Amniotic stem cell (primary cell): Measurements from ENCODE around the gene ARMH3.
A peak's percentile ranks its signal among the peaks of the same experiment; 100 is the strongest.

ENCODE experiments used
- DNase-seq: peaks from one replicate; lab custom pipeline; 2025; lab: John Stamatoyannopoulos, UW

The ARMH3 gene

DNA sequence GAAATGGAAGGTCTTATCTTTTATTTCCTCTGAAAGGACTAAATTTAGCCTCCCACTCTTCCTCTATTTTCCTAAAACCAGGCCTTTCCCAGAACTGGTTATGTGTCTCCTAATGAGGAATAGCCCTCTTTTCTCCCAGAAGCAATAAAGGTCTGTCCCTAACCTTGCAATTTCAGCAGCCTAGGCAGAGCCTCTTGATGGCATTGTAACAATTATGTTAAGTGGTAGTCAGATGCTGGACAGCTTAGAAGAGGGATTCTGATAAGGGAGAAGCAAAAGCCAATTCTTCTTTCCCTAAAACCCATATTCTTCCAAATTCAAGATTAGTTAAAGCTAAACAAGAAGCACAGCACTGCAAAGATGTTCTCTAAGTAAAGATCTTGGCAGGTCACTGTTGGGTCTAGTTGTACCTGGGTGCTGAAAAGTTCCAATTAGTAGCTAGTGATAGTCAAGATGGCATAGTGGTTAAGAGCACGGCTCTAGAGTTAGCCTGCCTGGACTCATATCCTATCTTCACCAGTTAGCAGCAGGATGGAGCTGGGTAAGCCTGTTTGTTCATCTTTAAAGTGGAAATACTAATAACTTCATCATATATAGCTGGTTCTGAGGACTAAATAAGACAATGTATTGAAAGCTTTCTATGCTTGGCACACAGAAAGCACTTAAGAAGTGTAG, 198.0 kb downstream of the ARMH3 start:
- no peak for DNase-seq

- DNase-seq: no peak
Observed at GRCh38 chr10:101856626-101857025, 199.3 kb downstream of the ARMH3 start.

- no peak for DNase-seq
Observed at GRCh38 chr10:101851411-101852116, 204.4 kb downstream of the ARMH3 start.

- no peak for DNase-seq
Observed at GRCh38 chr10:101850749-101851148, 205.2 kb downstream of the ARMH3 start.

DNA sequence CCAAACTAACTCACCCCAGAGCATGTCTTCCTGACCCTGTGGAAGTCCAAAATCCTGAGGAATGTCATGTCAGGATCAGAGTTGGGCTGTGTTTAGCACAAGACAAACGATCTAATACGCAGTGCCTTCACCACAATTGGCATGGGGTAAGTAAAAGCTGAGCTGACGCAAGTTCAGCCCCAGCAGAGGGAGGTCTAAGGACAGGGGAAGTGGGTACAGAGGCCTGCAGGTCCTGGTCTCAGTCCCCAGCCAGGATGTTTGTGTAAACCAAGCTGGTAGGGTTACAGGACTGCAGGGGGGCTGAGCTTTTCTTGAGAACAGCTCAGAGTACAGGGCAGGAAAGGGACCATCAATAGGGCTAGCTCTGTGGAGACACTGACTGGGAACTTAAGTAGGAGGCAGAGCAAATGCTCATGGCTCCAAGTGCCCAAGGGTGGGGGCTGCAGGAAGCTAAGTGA, 207.1 kb downstream of the ARMH3 start:
- no peak for DNase-seq

- no peak for DNase-seq
Observed at GRCh38 chr10:101848408-101848807, 207.6 kb downstream of the ARMH3 start.

- no peak for DNase-seq
Observed at GRCh38 chr10:101845893-101846292, 210.1 kb downstream of the ARMH3 start.

DNA sequence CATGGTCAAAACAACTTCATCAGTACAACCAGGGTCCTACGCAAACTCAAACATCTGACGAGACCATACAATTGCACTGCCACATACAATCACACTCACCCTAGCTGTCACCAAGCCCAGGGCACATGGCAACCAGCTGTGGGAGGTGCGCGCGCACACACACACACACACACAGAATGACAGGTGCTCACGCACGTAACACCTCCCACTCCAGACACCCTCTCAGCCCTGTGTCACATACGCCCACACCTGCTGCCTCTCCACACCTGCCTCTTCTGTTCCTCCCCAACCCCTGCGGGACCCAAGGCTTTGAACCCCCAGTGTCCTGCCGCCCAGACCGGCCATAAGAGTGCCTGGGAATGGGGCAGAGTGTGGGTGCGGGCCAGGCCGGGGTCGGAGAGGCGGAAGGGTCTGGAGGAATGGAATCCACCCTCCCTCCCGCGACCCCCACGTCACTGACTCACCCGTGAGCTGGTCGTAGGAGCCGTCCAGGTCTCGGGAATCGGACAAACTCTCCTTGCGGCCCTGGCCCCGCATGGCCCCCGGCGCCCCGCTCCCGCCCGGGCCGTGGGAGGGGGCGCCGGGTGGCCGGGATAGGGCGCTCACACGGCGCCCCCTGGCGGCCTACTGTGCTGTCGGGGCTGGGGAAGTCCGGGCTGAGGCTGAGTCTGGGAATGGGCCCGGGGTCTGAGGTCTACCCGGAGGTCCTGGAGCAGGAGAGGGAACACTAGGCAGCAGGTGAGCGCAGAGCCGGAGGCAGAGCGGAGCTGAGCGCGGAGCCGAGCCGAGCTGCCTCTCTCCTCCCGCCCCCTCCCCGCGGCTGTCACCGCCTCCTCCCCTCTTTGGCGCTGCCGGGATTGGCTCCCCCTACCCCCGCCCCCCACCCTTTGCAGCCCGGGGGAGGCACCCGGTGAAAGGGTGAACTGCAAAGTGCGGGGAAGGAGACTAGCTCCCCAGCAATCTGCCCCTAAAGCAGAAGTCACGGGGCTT, 212.6 kb downstream of the ARMH3 start, which contains the start of gene KCNIP2:
Gene KCNIP2 (minus strand): TSS at position 769 of the 990 bp plus-strand sequence. CDS start 232 bp downstream, at position 537.
- no peak for DNase-seq

DNA sequence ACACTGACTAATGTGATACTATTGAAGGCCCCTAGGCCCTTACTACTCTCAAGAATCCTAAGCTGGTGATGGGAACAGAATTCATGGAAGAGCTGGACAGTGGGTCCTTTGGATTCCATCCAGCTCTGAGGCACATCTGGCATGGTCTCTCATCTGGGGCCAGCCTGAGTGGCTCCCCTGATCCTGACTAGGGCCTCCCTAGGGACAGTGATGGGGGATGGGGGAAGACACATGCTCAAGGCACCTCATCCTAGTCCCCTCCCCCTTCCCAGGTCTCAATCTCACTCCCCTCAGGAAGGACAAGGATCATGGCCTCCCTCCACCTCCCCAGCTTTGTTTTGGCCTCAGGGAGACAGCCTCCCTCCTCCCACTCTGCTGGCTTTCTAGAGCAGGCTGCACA, 214.1 kb downstream of the ARMH3 start:
- DNase-seq: no peak

- DNase-seq: peak; percentile 69
Observed at GRCh38 chr10:101840741-101841453, 215.1 kb downstream of the ARMH3 start.

GRCh38 chr10:101840102-101840684, 215.8 kb downstream of the ARMH3 start:
- DNase-seq: no peak

GRCh38 chr10:101839416-101840063, 216.4 kb downstream of the ARMH3 start:
- DNase-seq: no peak

DNA sequence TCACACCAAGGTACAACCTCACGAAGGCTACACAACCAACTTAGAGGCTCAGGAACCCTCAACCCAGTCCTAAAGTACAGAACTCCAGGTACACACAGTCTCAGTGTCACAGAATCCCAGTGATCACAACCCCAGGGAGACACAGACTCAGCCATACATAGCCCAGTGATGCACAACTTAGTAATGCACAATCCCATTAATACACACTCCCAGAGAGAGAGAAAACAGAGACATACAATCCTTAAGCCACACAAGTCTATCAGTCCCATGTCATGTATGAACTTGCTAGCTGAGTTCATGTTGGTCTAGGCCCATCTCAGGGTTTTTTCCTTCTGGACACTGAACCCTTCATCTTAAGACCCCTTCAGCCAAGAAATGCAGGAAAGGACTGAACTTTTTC, 217.0 kb downstream of the ARMH3 start:
- DNase-seq: no peak

GRCh38 chr10:101838416-101838970, 217.5 kb downstream of the ARMH3 start:
- no peak for DNase-seq

GRCh38 chr10:101837748-101838147, 218.2 kb downstream of the ARMH3 start:
- no peak for DNase-seq

GRCh38 chr10:101835362-101835761, 220.6 kb downstream of the ARMH3 start:
- DNase-seq: no peak

DNA sequence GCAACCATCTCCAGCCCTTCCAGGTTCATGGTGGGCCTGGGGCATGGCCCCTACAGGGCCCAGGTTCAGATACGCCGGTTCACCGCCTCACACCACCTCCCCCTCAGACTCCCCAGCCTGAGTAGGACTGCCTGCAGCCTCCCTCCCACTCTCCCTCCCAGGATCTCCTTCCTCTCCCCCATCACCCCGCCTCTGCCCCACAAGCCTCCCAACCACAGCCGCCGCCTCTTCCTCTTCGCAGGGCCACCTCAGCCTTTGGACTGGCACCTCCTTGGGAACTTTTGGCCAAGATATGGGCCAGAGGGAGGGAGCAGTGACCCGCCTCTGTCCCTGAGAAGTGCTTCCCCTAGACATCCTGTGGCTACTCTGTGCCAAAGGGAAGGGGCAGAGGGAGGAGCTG, 221.6 kb downstream of the ARMH3 start:
- no peak for DNase-seq

- DNase-seq: no peak
Observed at GRCh38 chr10:101833466-101833865, 222.5 kb downstream of the ARMH3 start.

GRCh38 chr10:101832325-101832771, 223.6 kb downstream of the ARMH3 start:
- DNase-seq: no peak

- no peak for DNase-seq
Observed at GRCh38 chr10:101831169-101831811, 224.7 kb downstream of the ARMH3 start.
